Stomach (tissue), 4 donors: ENCODE data around the gene PDLIM7.

Experiments
- CTCF ChIP-seq, 7 experiments: fragments of 450-650 bp in 4 of 7; fragments of 200-600 bp in 3 of 7; sonication (generic) in 3 of 7; IDR thresholded peaks; one replicate each; pipeline ENCODE4 v1.5.1; 2016 to 2019; ENCODE audit warnings: antibody characterized with exemption in 7 of 7, control low read depth in 2 of 7, mild to moderate bottlenecking in 1 of 7
- POLR2A ChIP-seq, 4 donors: fragments of 450-650 bp; IDR thresholded peaks; one replicate each; pipeline ENCODE4 v1.6.1; 2016; ENCODE audit warnings: antibody characterized with exemption in 4 of 4, control low read depth in 2 of 4, mild to moderate bottlenecking in 1 of 4, moderate library complexity in 1 of 4
- POLR2AphosphoS5 ChIP-seq, 3 donors: sonication (generic); formaldehyde crosslinking; IDR thresholded peaks; one replicate each; pipeline ENCODE4 v1.6.1; 2016; ENCODE audit warnings: antibody characterized with exemption in 3 of 3

GRCh38 chr5:177495243-177496060, 2.0 kb downstream of the PDLIM7 start:
- TF ChIP-seq POLR2AphosphoS5 (IDR thresholded peaks at IDR 0.05), result peak in 2 of 3 donors; percentile 24 to 38
- TF ChIP-seq POLR2A (IDR thresholded peaks at IDR 0.05), result no peak
- no peak for TF ChIP-seq CTCF (IDR thresholded peaks at IDR 0.05)
